ENCODE results near the gene IZUMO1.

GRCh38 chr19:48711106-48711662, 35.5 kb downstream of the IZUMO1 start:
- TF ChIP-seq POLR2A (IDR thresholded peaks at IDR 0.05) (no peak), CTCF (IDR thresholded peaks at IDR 0.05) (no peak)

Measured in testis (tissue), 2 donors.